GM19023 (cell line): ENCODE data around the gene RAP1GAP2.
"Not testable (repeated sequence)": the region's sequence is repeated elsewhere in the genome, so short reads cannot be mapped to it uniquely, and the experiment has no call there.

ENCODE experiments used
- ATAC-seq: cut with Tn5 transposase; IDR thresholded peaks from one replicate; pipeline ENCODE4 v1.9.1; 2021; ENCODE audit warnings: mild to moderate bottlenecking, moderate library complexity; ENCODE audit not compliant: unreplicated experiment

The RAP1GAP2 gene

DNA sequence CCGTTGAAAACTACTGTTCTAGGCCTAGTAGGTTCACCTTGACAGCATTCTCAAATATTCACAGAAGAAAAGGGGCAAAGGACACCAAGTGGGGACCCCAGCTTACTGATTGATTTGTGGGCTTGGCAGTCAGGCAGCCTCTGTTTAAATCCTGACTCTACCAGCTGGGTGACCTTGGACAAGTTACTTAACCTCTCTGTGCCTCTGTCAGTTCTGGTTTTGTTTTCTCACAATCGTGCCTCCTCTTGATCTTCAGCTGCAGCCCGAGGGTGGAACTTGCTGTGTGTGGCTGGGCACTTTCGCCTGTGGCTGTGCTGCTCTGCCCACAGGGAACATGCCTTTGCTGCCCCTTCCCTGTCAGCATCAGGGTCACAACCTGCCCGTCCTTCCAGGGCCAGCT, 17.8 kb downstream of the RAP1GAP2 start:
- no peak for ATAC-seq

DNA sequence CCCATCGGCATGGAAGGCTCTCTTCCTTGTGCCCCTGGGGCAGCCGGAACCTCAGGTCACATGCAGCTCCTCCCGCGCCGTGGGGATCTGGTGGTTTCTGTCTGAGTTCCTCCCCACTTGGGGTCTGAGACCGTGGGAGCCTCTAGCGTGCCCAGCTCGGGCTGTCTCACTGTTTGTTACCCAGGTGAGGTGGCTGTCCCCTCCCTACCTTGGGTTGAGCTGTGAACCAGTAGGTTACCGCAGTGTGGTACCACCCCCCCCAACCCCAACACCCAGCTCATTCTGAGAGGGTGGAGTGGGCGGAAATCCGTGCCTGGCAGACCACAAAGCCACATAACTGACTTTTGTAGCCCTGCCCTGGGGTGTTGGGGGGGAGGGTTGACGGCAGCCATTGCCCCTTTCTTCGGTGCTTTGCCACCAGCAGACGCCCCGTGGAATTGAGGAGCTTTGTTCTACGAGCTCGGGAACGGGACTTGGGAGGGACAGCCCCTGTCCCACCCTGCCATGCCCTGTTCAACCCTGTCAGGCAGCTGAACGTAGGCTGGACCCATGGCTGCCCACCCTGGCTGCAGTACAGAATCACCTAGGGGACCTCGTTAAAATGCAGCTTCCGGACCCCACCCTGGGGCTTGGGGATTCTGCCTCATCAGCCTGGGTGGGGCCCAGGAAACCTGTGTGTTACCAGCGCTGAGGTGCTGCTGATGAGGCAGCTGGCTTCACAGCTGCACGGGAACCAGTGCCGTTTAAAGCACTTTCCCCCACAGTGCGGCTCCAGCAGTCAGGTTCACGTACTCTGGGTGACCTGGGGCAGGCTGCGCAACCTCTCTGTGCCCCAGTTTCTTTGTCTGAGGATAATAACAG, 18.5 kb downstream of the RAP1GAP2 start:
- ATAC-seq: peak; percentile 52

DNA sequence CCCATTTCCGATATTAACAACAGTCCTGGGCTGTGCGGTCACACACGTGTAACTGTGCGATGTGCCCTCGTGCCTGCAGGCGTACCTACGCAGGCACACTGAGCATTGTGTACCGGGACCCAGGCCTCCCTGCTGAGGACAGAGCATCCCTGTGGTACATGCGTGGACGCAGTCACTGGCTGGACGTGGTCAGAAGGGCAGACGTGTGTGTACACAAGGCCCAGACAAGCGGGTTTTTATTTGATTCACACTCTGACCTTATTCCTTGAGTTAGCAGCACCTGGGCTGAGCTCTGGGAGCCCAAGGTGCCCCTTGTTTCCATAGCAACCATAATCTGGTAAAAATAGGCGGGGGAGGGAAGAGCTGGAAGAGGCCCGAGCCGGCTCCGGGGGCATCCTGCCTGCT, 19.5 kb downstream of the RAP1GAP2 start:
- no peak for ATAC-seq

DNA sequence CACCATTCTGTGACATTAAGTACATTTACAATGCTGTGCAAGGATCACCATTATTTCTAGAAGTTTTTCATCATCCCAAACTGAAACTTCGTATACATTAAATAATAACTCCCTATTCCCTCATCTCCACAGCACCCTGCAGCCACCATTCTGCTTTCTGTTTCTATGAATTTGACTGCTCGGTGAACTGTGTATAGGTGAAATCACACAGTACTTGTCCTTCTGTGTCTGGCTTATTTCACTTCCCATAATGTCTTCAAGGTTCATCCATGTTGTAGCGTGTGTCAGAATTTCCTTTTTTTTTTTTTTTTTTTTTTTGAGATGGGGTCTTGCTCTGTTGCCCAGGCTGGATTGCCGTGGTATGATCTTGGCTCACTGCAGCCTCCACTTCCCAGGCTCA, 20.4 kb downstream of the RAP1GAP2 start:
- no peak for ATAC-seq

DNA sequence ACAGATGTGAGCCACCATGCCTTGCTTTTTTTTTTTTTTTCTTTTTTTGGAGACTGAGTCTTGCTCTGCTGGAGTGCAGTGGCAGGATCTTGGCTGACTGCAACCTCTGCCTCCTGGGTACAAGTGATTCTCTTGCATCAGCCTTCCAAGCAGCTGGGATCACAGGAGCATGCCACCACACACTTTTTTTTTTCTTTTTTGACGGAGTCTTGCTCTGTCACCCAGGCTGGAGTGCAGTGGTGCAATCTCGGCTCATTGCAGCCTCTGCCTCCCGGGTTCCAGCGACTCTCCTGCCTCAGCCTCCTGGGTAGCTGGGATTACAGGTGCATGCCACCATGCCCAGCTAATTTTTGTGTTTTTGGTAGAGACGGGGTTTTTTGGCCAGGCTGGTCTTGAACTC, 23.1 kb downstream of the RAP1GAP2 start:
- ATAC-seq: not testable (repeated sequence)

DNA sequence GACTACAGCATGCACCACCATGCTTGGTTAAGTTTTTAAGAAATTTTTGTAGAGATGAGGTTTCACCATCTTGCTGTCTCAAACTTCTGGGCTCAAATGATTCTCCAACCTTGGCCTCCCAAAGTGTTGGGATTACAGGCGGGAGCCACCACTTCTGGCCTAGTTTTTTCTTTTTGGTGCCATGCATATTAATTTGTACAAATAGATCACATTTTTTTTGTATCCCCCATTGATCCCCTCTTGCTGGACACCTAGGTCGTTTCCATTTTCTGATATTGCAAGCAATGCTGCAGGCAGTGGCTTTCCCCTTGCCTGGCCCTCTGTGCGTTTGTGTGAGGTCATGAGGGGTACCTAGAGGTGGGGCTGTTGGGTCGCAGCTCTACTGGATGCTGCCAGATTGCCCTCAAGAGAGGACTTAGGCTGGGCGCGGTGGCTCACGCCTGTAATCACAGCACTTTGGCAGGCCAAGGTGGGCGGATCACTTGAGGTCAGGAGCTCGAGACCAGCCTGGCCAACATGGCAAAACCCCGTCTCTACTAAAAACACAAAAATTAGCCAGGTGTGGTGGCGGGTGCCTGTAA, 23.8 kb downstream of the RAP1GAP2 start:
- no peak for ATAC-seq

DNA sequence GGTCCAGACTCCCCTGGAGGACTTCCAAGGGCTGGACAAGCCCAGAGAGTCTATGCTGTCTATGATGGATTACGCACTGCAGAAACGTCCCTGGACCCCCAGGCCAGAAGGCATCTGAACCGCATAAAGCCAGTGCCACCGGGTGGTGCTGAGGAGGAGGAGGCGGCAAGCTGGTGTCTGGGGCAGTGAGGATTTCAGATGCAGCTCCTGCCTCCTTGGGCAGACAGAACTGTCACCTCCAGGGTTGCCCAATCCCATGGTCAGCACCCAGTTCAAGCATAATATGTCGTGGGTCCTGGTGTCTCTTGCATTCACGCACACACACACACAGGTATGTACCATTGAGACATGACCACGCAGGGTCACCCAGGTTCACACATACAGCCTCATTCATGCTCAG, 25.6 kb downstream of the RAP1GAP2 start:
- ATAC-seq: no peak

DNA sequence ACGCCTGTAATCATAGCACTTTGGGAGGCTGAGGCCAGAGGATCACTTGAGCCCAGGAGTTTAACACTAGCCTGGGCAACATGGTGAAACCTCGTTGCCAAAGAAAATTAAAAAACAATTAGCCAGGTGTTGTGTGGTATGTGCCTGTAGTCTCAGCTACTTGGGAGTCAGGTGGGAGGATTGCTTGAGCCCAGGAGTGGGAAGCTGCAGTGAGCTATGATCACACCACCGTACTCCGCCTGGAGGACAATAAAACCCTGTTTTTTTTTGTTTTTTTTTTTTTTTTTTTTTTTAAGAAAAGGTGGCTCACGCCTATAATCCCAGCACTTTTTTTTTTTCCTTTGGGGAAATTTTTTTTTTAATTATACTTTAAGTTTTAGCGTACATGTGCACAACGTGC, 26.1 kb downstream of the RAP1GAP2 start:
- ATAC-seq: no peak

DNA sequence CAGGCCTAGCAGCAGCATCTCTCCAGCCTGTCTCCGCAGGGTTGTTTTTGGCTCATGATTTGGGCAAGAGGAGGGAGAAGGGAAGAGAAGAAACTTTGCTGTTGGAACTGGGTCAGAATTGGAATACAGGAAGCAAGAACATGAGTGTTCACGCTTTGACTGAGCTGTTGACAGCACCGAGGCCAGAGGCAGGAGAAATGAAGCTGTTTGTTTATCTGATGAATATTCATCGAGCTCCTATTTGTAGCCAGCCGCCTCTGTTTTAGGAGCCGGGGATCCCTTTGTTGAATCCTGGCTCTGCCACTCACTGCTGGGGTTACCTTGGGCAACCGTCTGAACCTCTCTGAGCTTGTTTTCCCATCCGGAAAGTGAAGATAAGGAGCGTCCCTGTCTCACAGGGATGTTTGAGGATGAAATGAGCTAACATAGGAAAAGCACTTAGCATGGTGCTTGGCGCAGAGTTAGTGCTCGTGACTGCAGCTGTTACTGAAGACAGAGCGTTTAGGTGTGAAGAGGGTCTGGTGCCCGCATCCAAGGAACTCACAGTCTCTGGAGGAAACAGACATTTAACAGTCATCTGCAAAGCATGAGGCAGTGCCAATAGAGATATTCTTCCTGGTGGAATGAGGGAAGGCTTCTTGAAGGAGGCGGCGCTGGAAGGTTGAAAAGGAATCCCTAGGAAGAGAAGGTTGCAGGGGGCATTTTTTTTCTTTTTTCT, 29.2 kb downstream of the RAP1GAP2 start:
- no peak for ATAC-seq

DNA sequence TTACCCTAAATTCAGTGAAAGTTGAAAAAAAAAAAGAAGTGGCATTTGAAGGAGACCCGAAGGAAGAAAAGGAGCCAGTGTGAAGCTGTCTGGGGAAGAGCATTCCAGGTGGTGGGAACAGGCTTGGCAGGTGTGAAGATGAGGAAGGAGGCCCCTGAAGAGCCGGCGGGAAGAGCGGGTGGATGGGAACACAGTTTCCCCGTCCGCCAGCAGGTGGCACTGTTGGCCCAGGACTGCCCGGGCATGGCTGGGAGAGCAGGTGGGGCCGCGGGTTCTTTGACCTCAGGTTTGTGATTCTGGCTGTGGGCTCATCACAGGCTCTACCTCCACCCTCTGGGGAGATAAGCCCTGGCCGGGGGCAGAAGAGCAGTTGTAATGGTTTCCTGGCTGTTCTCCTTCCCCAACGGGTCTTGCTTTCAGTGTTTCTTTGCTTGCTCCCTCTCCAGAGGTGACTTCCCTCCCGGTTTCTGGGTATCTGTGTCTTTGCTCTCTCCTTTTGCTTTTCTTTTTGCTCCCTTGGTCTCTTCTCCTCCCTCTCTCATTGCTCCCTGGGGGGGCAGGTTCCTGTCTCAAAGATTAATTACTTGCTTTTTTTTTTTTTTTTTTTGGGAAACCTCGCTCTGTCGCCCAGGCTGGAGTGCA, 32.3 kb downstream of the RAP1GAP2 start:
- ATAC-seq: no peak

DNA sequence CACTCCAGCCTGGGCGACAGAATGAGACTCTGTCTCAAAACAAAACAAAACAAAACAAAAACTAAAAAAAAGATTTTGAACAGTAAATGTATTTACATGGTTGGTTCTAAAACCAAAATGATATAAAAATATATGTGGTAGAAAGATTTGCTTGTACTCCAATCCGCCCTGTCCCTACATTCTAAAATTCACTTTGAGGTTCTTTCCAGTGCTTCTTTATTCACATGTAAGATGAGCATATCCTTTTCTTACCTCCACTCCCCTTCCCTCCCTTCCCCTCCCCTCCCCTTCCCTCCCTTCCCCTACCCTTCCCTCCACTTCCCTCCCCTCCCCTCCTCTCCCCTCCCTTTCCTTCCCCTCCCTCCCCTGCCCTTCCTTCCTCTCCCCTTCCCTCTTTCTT, 34.4 kb downstream of the RAP1GAP2 start:
- no peak for ATAC-seq

DNA sequence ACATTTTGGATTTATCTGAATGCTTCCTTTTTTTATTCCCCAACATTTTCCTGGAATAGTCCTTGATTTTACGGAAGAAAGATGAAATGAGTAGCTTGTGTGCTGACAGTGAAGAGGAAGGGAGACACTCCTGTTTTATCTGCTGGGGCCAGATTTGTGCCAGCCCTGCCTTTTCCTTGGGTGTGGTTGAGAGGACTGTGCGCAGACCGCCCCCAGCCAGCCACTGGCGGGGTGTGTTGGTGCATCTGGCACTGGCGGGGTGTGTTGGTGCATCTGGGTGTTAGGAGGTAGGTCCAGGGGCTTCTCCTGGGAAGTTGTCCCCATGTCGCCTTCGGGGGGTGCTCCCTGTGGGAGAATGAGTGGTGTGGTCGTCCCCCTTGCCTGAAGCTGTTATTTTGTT, 39.5 kb downstream of the RAP1GAP2 start:
- ATAC-seq: no peak

DNA sequence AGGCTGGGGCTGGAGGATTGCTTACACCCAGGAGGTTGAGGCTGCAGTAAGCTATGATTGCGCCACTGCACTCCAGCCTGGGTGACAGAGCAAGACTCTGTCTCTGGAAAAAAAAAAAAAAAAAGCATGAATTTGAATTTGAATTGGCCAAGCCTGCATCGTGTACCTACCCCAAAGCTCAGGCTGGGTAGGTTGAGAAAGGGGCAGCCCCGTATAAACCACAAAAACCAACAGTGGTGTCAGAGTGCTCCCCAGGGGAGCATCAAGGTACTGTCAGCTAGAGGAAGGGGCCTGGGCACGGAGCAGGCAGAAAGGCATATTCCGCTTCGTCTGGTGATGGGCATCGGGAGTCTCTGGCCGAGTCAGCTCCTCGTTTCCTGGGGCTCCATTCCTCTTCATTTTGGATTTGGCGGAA, 40.9 kb downstream of the RAP1GAP2 start:
- no peak for ATAC-seq

DNA sequence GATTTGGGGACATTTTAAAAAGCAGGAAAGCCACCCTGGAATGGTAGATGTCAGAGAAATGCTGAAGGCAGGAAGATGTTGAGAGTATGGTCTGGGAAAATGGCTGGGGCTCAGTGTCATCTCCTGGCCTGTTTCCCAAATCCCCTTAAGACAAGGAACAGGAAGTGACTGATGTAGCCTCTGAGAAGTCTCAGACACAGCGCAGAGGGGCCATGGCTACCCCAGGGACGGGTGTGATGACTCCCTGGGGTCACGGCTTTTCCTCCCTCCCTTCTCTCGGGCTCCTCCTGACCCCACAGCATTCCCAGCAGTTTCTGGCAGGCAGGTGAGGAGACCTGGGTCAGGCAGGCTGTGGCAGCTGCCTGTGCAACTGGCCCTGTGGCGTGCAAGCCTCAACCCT, 45.4 kb downstream of the RAP1GAP2 start:
- ATAC-seq: no peak

DNA sequence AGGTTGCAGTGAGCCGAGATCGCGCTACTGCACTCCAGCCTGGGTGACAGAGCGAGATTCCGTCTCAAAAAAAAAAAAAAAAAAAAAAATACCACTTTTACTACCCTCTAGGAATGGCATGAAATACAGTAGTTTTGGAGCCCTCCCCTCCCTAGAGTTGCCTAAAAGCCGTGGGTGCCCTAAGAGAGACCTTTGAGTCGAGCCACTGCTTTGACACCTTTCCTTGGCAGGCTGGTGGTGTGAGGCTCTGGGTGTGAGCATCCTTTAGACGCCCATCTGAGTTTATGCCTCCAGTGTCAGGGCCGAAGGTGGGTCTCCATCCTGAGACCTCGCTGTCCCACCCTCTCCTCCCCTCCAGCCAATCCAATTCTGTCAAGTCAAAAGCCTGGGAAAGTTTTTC, 46.2 kb downstream of the RAP1GAP2 start:
- ATAC-seq: no peak

DNA sequence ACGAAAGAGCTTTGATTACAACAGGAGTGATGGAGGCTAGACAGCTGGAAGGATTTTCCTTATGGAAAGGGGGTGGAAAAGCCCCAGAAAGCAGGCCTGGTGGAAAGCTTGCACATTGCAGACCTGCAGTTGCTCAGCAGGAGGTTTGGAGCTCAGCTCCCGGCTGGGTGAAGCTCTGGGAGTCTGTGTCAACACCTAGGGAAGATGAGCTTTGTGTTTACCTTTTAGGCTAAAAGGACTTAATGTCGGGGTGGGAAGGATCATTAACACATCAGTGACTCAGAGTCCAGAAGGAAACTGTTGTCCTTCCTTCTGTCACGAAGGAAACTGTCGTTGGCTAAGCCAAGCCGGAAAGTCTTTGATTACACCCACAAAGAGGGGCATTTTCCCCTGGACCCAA, 48.2 kb downstream of the RAP1GAP2 start:
- ATAC-seq: no peak

DNA sequence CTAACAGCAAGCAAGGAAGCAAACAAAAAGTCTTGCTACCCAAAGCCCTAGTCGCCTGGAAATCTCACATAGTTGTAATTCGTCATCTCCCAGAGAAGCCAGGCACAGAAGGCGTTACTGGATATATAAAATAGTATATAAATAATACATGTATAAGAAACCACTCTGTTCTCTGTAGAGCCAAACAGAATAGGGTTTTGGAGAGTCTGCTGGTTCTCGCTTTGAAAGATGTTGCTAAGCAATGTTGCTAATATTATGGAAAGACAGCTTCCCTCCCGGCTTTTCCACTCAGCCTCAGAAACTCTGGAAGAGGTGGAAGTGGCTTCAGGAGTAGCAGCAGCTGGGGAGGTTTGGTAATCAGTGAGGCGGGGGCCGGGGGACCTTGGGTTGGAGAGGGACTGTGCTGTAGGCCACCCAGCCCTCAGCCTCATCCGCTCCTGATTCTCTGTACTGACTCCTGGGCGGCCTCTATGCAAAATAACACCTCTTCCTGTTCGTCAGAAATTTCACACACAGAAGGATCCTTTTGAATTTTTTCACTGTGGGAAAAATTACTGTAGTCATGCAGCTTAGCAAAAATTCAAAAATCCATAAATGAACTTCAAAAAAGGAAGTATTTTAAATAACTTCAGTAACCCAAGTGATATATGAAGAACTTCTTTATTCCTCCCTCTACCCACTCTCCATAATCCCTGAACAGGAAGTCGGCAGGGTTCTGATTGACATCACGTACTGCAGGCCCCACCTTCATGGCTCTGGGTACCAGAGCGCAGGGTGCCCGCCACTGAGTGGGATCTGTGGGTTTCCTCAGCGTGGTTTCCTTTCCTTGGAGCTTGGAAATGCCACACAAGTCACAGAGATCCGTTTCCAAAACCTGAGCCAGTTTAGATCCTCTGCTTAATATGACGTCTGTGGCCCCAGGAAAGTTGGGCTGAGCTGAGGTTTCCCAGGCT, 51.4 kb downstream of the RAP1GAP2 start:
- ATAC-seq: no peak

DNA sequence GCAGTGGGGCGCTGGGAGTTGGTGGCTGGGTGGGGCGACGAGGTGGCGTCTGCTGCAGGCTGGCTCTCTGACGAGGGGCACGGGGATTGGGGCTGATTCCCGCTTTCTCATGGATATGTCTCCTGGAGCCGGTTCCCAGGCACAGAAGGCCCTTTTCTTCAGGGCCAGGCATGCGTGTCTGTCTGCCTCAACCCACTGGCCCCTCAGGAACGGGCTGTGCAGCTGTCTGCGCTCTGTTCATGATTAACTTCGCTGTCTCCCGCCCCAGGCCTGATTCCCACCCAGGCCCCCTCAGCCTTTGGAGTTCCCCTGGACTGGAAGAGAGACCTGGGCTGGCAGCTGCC, 53.1 kb downstream of the RAP1GAP2 start:
- ATAC-seq: no peak

DNA sequence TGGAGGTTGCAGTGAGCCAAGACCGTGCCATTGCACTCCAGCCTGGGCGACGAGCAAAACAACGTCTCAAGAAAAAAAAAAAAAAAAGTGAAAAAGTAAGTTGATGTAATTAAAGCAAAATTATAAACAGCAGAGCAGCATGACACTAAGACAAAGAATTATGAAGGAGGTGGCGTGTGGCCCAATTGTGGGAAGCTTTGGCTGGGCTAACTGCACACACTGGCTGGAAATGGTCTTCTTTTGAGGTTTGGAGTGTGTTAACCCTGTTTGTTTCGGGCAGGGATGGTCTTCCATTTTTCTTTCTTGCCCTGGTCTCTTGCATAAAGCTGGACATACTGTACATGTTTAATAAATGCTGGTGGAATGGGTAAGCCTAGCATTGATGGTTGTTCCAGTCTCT, 54.8 kb downstream of the RAP1GAP2 start:
- ATAC-seq: no peak

DNA sequence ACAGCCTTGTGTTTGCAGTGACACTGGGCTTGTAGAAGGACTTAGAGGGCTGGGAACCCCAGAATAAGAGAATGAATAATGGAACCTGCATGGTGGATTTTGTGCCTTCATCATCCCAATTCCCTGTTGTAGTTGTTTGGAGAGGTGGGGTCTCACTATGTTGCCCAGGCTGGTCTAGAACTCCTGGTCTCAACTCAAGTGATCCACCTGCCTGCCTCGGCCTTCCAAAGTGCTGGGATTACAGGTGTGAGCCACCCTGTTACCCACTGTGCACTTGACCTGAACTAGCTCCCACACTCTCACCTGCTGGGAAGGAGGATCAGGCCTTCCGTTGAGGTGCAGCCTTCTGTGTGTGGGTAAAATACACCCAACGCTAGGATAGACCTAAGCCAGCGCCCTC, 55.4 kb downstream of the RAP1GAP2 start:
- ATAC-seq: no peak

DNA sequence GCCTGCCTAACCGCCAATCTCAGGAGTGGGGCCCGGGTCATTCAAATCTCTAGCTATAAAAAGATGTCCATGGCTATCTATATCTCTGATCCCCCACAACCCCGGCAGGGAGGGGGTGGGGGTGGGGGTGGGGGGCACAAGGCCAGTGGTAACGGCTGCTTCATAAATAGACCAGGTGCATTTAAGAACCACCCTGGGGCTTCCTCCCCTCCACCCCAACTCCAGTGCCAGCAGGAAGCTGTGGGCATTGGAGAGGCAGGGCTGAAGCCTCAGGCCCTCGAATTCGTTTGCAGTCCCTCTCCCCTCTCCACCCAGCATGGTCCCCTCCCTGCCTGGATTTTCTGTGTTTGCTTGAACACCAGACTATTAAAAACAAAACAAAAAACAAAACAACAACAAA, 56.0 kb downstream of the RAP1GAP2 start:
- ATAC-seq: no peak
